Activated CD8-positive, alpha-beta memory T cell treated with anti-CD3 and anti-CD28 coated beads, Interleukin-2, amount 50 U/mL, for 1 hour (primary cell): ENCODE measurements around the gene RBBP4.
"Not testable (repeated sequence)": the region's sequence is repeated elsewhere in the genome, so short reads cannot be mapped to it uniquely, and the experiment has no call there.

Experiments used
- DNase-seq: peaks from one replicate; pipeline ENCODE4 v3.0.0-alpha.2; 2020; ENCODE audit errors: extremely low read depth

RBBP4 gene

DNA sequence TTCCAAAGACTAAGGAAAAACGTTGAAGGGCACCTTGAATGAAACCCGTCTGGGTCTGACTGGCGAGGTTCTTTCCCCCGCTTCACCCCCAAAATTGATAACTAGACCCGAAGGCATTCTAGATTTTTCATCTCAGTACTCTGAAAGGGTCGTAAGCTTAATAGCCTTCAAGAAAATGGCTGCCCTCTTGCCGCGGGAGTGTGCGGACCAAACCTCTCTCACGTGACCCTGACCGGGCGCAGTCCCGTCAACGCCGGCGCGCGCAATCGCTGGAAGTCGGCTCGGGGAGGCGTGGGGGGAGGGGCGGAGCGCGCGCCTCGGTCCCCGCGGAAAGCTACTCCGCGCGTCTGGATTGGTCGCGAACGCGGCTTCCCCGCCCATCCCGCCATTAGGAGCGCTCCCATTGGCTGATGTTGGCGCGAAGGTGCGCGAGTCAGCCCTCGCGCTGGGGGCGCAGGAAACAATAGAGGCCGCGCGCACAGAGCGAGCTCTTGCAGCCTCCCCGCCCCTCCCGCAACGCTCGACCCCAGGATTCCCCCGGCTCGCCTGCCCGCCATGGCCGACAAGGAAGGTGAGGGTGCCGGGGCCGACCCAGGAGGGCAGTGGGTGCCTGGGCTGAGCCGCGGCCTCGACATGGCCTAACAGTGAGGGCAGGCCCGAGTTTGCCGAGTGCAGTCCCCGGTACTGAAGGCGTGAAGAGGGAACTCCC, at the start of gene RBBP4:
Gene RBBP4 (plus strand): TSS at position 457 of the 709 bp plus-strand sequence. CDS start 99 bp downstream, at position 556.
- DNase-seq, result peak; percentile 95

DNA sequence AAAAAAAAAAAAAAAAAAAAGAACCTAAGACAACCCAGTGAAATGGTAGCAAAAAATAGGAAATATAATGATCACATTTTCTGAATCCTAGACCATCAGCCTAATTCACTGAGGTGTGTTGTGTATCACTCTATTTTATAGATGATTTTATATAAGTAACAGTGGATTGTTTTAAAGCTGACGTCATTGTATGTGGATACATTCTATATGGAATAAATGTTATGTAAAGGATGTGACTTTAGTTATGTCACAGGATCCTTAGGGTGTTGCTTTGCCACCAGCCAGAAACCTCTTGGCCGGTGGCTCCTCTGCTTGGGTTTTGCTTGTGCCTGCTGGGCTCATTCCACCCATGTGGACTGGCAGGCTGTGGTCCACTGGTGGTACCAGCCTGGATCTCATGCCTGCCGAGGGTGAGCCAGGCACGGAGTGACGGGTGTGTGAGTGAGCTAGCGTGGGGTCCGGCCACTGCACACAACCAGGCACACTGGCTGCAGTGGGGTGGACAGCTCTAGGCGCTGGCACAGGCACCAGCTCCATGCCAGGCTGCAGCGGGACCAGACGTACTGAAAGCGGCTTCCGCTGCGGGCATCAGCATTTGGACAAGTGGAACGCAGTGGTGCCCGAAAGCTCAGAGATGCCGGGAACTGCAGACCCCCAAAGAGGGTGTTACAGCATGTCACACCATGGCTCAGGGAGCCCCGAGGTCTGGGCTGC, 45.1 kb upstream of the RBBP4 start:
- no peak for DNase-seq

DNA sequence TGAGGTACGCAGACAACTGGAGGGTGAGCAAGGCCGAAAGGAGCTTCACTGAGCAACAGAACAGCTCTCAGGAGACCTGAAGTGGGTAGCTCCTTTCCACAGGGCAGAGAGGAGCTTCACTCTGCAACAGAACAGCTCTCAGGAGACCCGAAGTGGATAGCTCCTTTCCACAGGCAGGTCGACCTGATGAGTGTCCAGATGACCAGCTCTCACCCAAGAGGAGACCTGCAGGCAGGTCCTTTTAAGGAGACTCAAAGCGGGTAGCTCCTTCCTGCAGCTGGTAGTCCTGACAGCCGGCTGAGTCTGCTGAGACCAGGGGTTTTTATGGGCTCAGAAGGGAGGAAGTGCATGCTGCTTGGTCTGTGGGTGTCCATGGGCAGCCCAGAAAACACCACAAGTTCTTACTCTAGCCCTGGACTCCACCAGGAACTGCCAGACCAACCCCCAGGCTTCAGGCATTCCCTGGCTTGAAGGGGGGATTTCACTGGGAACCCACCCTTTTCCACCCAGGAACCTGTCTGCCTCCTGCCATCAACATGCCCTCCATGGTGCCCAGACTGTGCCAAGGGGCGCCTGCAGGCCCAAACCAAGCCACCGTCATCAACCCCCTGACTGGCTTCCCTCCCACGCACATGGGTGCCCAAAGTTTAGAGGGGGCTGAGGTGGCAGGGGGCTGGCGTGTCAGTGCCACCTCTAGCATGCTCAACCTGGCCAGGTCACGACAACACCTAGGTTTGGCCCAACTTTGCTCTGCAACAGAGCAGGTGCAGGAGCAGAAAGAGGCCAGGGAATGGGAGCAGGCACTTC, 44.2 kb upstream of the RBBP4 start:
- DNase-seq, result no peak

DNA sequence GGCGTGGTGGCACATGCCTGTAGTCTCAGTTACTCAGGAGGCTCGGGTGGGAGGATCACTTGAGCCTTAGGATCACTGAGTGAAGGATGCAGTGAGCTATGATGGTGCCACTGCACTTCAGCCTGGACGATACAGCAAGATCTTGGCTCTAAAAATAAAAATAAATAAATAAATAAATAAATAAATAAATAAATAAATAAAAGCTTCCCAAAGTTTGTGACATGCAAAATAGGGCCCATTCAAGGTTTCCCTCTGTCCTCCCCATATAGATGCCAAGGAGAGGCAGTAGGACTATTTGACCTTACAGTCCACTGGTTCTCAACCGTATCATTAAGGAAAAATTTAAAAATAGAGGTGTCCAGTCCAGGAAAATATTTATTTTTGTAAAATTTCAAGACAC, 41.8 kb upstream of the RBBP4 start:
- DNase-seq, result no peak

DNA sequence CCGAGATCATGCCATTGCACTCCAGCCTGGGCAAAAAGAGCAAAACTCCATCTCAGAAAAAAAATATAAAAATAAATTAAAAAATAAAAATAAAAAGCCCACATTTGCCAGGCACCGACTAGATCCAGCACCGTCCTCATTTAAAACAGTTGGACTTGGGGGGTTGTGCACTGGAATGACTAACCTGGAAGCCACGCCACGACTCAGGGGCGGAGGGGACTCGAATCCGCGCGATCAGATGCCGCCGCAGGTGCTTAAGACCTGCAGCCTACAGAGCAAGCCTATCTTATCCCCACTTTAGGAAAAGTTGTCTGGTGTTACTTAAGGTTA, 39.2 kb upstream of the RBBP4 start:
- no peak for DNase-seq

DNA sequence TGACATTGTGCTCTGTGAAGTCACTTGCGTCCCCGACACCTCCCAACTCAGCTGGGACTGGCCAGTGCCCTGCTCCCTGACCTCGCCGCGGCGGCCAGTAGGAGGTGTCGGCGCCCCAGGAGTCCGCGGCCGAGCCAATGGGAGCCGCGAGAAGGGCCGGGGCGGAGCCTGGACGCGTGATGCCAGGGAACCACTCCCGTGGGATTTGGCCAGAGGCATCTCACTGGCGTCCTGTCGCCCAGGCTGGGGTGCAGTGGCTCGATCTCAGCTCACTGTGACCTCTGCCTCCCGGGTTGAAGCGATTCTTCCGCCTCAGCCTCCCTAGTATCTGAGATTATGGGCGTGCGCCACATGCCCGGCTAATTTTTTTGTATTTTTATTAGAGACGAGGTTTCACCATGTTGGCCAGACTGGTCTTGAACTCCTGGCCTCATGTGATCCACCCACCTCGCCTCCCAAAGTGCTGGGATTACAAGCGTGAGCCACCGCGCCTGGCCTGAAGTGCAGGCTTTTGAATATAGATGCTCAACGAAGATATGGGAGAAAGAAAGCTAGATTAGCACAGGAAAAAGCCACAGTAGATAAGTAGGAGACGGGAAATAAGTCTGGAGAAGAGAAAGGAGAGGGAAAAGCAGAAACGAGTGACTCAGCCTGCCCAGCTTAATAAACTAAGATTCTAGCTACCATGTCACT, 38.7 kb upstream of the RBBP4 start:
- DNase-seq, result no peak

DNA sequence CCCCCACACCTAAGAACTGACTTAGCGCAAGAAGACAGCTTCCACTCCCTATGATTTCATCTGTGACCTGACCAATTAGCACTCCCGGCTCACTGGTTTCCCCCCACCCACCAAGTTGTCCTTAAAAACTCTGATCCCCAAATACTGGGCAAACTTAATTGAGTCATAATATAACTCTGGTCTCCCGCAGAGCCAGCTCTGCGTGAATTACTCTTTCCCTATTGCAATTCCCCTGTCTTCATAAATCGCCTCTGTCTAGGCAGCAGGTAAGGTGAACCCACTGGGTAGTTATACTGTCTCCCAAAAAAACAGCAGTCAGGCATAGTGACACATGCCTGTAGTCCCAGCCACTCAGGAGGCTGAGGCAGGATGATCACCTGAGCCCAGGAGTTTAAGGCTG, 37.5 kb upstream of the RBBP4 start:
- no peak for DNase-seq

DNA sequence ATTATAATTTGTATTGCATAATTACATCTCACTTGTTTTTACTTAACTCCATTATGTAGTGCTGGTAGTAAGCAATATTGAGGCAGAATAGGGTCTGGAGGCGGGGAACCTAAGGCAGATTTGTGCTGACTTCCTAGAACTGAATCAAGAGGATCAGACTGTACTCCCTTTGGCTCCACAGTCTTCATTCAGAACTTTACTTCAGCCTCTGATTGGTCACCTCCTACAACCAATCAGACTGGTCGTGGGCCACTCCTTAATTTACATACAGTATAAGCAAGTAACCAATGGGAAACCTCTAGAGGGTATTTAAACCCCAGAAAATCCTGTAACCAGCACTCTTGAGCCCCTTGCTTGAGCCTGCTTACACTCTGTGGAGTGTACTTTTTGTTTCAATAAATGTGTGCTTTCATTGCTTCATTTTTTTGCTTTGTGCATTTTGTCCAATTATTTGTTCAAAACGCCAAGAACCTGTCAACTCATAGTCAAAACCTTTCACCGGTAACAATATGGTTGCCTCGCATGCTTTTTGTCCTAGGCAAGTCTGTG, 32.3 kb upstream of the RBBP4 start:
- DNase-seq, result no peak

DNA sequence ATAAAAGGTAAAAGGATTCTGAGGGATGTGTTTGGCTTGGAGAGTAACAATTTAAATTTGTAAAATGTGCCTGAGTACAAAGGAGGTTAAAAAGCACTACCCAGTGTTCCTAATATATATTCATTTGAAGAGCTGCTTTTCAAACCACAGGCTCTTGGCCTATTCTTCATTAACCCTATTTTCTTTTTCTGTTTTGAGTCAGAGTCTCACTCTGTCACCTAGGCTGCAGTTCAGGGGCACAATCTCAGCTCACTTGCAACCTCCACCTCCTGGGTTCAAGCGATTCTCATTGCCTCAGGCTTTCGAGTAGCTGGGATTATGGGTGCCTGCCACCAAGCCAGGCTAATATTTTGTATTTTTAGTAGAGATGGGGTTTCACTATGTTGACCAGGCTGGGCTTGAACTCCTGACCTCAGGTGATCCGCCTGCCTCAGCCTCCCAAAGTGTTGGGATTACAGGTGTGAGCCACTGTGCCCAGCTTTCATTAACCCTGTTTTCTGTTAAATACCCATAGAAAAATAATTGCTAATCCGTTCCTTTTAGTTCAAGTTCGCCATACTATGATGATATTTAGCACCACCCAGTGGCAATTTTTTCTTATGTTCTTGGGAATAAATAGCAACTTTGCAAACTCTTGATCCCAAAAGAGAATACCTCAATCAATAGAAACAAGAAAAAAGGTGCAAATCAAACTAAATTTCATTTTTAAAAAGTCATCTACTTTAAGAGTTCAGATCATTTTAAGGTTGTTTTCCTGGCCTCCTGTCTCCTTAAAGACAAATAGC, 31.1 kb upstream of the RBBP4 start:
- DNase-seq, result no peak

DNA sequence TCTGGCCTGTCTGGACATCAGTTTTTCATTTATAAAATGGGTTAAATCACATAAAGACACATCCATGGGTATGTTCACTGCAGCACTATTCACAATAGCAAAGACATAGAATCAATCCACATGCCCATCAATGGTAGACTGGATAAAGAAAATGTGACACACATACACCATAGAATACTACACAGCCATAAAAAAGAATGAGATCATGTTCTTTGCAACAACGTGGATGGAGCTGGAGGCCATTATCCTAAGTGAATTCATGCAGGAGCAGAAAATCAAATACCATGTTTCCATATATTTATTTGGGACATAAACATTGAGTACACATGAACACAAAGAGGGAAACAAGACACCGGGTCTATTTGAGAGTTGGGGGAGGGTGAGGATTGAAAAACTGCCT, 28.8 kb upstream of the RBBP4 start:
- DNase-seq, result no peak

DNA sequence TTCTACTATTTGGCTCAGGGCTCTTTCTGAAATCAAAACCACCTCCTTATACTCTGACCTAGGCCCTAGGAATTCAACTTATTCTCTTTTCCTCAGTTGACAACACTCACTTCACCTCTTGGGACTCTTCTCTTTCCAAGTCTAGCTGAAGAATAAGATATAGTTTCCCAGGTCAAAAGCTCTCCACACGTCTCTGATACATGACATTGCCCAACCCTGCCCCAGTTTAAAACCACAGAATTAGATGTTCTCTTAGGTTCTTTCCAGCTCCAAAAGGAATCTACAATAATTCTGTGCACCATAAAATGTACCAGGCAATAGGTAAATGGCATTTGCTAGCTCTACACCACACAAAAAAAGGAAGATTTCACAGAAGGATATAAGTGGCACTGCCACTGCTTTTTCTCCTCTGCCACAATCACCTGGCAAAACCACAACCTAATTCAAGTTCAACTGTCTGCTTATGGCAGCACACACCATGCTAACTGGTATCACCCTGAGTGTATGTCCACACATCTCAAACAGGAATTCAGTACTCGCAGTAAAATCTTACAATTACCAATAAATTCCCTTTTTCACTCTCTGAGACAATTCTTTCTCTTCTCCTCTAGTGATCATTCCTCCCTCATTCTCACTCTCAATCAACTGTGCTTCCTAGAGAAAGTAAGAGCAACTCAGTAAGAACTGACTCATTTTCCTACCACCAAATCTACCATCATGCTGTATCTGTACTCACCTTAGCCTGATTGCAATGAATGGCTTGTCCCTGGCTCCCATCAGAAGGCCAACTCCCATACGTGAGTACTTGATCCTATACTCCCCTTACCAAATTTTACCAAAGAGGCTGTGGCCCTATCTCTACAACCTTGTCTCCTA, 28.0 kb upstream of the RBBP4 start:
- no peak for DNase-seq

DNA sequence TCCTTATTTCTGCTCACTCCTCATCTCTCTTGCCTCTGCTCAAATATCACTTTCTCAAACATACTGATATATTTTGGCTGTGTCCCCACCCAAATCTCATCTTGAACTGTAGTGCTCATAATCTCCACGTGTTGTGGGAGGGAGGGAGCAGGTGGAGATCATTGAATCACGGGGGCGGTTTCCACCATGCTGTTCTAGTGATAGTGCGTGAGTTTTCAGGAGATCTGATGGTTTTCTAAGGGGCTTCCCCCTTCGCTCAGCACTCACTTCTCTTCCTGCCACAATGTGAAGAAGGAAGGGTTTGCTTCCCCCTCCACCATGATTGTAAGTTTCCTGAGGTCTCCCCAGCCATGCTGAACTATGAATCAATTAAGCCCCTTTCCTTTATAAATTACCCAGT, 27.2 kb upstream of the RBBP4 start:
- DNase-seq, result no peak

DNA sequence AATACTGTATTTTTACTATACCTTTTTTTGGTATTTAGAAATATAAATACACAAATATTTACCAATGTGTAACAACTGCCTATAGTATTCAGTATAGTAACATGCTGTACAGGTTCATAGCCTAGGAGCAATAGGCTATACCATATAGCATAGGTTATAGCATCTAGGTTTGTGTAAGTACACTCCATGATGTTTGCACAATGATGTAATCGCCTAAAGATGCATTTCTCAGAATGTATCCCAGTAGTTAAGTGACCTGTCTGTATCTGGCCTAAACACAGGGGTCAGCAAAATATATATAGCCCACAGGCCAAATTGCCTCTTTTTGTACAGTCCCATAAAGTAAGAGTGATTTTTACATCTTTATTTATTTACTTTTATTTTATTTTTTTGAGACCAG, 24.8 kb upstream of the RBBP4 start:
- DNase-seq, result no peak

DNA sequence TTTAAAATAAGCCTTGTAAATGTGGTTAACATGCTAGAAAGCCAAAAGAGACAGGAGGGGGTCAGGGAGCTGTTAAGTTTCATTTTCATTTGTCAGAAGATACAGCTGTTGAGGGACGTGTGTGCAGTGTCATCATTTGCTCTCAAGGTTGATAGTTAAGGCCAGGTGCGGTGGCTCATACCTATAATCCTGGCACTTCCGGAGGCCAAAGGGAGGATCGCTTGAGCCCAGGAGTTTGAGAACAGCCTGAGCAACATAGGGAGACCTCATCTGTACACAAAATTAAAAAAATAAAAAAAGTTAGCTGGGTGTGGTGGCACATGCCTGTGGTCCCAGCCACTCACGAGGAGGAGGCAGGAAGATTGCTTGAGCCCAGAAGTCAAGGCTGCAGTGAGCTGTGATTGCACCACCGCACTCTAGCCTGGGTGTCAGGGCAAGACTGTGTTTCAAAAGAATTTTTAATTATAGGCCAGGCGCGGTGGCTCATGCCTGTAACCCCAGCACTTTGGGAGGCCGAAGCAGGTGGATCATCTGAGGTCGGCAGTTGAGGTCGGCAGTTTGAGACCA, 23.3 kb upstream of the RBBP4 start:
- no peak for DNase-seq

DNA sequence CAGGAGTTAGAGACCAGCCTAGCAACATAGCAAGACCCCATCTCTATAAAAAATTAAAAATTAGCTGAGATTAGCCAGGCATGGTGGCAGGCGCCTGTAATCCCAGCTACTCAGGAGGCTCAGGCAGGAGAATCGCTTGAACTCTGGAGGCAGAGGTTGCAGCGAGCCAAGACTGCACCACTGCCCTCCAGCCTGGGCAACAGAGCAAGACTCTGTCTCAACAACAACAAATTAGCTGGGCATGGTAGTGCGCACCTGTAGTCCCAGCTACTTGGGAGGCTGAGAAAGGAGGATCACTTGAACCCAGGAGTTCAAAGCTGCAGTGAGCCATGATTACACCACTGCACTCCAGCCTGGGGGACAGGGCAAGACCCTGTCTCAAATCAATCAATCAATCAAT, 20.8 kb upstream of the RBBP4 start:
- not testable (repeated sequence) for DNase-seq

DNA sequence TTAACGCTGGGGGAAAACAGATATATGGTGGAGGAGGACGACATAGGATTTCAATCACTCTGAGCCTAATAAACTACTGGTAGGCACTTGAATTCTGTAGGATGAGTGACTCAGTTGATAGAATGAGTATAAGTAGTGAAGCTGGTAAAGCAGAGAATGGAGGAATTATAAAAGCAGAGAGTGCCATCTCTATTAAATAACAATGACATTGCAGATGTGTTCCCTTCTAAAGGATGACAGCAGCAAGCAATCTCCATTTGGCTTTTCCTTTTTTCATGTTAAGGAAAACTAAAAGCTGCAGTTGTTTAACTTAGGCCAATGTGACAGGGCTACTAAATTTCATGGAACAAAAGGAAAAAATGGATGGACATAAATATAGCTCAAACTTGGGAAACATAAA, 18.2 kb upstream of the RBBP4 start:
- DNase-seq, result no peak

DNA sequence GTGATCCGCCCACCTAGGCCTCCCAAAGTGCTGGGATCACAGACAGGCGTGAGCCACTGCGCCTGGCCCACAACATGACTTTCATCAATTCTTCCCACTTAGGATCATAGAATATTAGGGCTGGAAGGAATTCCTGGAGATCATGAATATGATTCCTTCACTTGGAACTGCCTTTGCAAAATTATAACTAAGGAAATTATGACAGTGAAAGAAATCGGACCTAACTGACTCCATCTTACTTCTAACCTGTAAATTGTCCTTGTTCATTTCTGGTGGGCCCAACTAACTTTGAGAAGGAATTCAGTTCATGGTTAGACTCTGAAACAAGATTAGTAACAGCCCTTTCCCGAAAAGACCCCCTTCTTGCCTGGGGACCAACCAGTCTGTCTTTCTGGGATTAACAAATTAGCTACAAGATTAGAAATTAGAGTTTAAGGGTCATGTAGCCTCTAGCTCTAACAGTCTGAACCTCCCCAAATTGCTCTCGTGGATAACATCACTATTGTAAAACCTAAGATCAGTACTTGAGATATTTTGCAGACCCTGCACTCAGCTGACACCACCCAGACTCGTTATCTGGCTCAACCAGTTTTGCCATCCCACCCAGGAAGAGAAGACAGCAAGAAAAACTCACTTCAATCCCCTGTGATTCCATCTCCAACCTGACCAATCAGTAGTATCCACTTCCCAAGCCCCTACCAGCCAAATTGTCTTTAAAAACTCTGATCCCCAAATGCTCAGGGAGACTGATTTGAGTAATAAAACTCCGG, 15.3 kb upstream of the RBBP4 start:
- no peak for DNase-seq

DNA sequence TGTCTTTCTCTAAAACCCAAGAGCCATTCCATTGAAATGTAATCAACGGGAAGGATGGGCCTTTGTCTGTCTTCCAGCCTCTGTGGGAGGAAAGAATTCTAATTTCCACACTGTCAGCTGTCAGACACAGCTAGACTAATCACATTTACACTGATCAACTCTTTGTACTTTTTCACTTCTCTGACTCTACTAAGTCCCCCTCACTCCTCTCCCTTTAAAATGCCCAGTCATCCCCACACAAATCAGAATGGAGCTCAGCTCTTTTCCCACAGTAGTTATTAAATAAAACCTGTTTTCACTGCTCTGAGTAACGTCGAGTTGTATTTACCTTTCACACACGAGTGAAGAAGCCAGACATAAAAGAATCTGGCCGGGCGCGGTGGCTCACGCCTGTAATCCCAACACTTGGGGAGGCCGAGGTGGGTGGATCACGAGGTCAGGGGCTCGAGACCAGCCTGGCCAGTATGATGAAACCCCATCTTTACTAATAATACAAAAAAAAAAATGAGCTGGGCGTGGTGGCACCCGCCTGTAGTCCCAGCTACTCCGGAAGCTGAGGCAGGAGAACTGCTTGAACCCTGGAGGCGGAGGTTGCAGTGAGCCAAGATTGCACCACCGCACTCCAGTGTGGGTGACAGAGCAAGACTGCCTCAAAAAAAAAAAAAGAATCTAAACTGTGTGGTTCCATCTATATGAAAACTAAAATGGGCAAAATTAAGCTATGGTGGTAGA, 13.9 kb upstream of the RBBP4 start:
- DNase-seq, result no peak
